KMS-11 (cell line): ENCODE results near the gene UNK.
A peak's percentile ranks its signal among the peaks of the same experiment; 100 is the strongest.

Experiments
- H2AFZ ChIP-seq: fragments of 200-600 bp; sonication (generic); 2 replicates; pipeline ENCODE4 v1.6.1; 2016; ENCODE audit warnings: antibody characterized with exemption, mixed run types, low read depth
- H3K27ac ChIP-seq: fragments of 200-600 bp; sonication (generic); 2 replicates; pipeline ENCODE4 v1.6.1; 2016; ENCODE audit warnings: mild to moderate bottlenecking, mixed run types
- H3K27me3 ChIP-seq: fragments of 200-600 bp; sonication (generic); 2 replicates; pipeline ENCODE4 v1.6.1; 2017; ENCODE audit warnings: mild to moderate bottlenecking, low read depth, mixed run types, moderate library complexity; ENCODE audit not compliant: insufficient read depth
- H3K36me3 ChIP-seq: fragments of 200-600 bp; sonication (generic); 2 replicates; pipeline ENCODE4 v1.6.1; 2017; ENCODE audit warnings: mild to moderate bottlenecking, mixed run types; ENCODE audit not compliant: insufficient read depth
- H3K4me1 ChIP-seq: fragments of 200-600 bp; sonication (generic); 2 replicates; pipeline ENCODE4 v1.6.1; 2016; ENCODE audit warnings: mild to moderate bottlenecking, low read depth, mixed run types; ENCODE audit not compliant: poor library complexity, severe bottlenecking
- H3K4me2 ChIP-seq: fragments of 200-600 bp; sonication (generic); 2 replicates; pipeline ENCODE4 v1.7.0; 2016; ENCODE audit warnings: mild to moderate bottlenecking, mixed run types
- H3K4me3 ChIP-seq: fragments of 200-600 bp; sonication (generic); IDR thresholded peaks from 2 replicates; pipeline ENCODE4 v1.6.1; 2017; ENCODE audit warnings: low read depth, low read length, mixed read lengths; ENCODE audit not compliant: insufficient read depth
- H3K79me2 ChIP-seq: fragments of 200-600 bp; sonication (generic); 2 replicates; pipeline ENCODE4 v1.6.1; 2016; ENCODE audit warnings: low read depth, mixed run types; ENCODE audit not compliant: insufficient read depth
- H3K9ac ChIP-seq: fragments of 200-600 bp; sonication (generic); 2 replicates; pipeline ENCODE4 v1.6.1; 2016; ENCODE audit warnings: mild to moderate bottlenecking, mixed run types
- H4K20me1 ChIP-seq: fragments of 200-600 bp; sonication (generic); 2 replicates; pipeline ENCODE4 v1.6.1; 2016; ENCODE audit warnings: mild to moderate bottlenecking, mixed run types; ENCODE audit not compliant: insufficient read depth
- TF ChIP-seq, protein P1 (sequence below): fragments of 200-600 bp; sonication (generic); conservative IDR thresholded peaks from 2 replicates; pipeline ENCODE4 v1.6.1; 2017; ENCODE audit warnings: low read depth, mild to moderate bottlenecking, antibody characterized with exemption, low read length, moderate library complexity, mixed read lengths

The UNK gene

DNA sequence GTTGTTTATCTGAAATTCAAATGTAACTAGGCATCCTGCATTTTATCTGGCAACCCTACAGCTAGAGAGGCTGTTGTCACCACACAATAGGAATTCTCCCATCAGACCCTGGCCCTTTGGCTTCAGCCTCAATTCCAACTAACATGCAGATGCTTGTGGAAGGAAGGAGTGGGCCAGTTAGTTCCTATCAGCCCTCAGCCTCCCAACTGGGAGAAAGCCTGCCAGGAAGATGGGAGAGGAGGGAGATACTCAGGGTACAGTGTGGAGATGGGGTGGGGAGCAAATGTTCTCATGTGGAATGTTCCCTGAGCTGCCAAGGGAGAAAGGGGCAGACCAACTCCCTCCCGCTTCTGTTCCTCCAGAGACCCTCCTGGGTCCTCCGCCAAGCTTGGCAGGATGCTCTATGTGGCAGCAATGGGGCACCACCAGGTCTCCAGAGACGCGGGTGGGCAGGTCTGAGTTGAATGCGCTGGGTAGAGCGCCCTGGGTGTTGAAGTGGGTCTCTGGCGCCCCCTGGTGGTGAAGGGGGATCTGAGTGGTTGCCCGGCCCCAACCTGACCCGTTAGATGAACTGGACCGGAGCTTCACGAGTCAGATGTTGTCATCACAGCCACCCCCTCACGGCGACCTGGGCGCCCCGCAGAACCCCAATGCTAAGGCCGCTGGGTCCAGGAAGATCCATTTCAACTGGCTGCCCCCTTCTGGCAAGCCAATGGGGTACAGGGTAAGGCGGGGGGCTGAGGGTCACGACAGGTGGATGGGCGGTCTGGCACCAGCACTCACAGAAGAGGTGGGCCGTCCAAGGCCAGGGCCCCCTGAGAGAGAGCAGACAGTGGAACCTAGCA, 34.8 kb upstream of the UNK start:
- H4K20me1 ChIP-seq: no peaks in the 10 kb centered on the region
- peaks cover 22% of the 10 kb centered on the region for H3K4me1 ChIP-seq
- no peak overlapping the region for H3K4me3 ChIP-seq
- H2AFZ ChIP-seq: peak overlapping the region; percentile 82
- no peak overlapping the region for H3K27ac ChIP-seq
- TF ChIP-seq, protein P1, sequence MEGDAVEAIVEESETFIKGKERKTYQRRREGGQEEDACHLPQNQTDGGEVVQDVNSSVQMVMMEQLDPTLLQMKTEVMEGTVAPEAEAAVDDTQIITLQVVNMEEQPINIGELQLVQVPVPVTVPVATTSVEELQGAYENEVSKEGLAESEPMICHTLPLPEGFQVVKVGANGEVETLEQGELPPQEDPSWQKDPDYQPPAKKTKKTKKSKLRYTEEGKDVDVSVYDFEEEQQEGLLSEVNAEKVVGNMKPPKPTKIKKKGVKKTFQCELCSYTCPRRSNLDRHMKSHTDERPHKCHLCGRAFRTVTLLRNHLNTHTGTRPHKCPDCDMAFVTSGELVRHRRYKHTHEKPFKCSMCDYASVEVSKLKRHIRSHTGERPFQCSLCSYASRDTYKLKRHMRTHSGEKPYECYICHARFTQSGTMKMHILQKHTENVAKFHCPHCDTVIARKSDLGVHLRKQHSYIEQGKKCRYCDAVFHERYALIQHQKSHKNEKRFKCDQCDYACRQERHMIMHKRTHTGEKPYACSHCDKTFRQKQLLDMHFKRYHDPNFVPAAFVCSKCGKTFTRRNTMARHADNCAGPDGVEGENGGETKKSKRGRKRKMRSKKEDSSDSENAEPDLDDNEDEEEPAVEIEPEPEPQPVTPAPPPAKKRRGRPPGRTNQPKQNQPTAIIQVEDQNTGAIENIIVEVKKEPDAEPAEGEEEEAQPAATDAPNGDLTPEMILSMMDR: peak; percentile 97
- H3K4me2 ChIP-seq: peak overlapping the region; percentile 83
- no peak overlapping the region for H3K9ac ChIP-seq
- H3K27me3 ChIP-seq: peaks cover 11% of the 10 kb centered on the region
- H3K36me3 ChIP-seq: no peaks in the 10 kb centered on the region
- H3K79me2 ChIP-seq: no peaks in the 10 kb centered on the region

DNA sequence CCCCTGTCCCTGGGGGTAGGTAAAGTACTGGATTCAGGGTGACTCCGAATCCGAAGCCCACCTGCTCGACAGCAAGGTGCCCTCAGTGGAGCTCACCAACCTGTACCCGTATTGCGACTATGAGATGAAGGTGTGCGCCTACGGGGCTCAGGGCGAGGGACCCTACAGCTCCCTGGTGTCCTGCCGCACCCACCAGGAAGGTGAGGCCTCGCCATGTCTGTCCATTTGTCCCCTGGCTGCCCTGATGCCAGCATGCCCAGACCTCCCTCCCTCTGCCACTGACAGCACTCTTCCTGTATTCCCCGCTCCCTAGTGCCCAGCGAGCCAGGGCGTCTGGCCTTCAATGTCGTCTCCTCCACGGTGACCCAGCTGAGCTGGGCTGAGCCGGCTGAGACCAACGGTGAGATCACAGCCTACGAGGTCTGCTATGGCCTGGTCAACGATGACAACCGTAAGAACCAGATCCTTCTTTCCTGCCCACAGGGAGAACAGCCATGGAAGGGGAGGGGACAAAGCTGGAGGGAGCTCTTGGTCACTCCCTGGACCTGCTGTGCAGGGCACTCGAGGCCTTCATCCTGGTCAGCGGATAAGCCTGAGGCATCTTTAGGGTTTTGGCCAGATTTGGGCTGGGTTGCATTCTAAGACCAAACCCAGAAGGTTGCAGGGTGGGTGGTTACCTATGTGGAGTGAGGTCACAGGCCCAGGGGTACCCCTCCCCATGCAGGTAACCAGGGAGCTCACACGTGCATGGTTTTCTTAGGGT, 33.8 kb upstream of the UNK start:
- Histone ChIP-seq H3K79me2 (no peaks in the 10 kb centered on the region), H3K4me3 (no peak overlapping the region), H3K27me3 (peaks cover 11% of the 10 kb centered on the region), H3K4me1 (peaks cover 28% of the 10 kb centered on the region), H3K9ac (no peak overlapping the region), H3K36me3 (no peaks in the 10 kb centered on the region), H4K20me1 (no peaks in the 10 kb centered on the region), H2AFZ (no peak overlapping the region), H3K4me2 (no peak overlapping the region; the same call in 1 of the 2 replicates), H3K27ac (no peak overlapping the region)
- TF ChIP-seq, protein P1: no peak

DNA sequence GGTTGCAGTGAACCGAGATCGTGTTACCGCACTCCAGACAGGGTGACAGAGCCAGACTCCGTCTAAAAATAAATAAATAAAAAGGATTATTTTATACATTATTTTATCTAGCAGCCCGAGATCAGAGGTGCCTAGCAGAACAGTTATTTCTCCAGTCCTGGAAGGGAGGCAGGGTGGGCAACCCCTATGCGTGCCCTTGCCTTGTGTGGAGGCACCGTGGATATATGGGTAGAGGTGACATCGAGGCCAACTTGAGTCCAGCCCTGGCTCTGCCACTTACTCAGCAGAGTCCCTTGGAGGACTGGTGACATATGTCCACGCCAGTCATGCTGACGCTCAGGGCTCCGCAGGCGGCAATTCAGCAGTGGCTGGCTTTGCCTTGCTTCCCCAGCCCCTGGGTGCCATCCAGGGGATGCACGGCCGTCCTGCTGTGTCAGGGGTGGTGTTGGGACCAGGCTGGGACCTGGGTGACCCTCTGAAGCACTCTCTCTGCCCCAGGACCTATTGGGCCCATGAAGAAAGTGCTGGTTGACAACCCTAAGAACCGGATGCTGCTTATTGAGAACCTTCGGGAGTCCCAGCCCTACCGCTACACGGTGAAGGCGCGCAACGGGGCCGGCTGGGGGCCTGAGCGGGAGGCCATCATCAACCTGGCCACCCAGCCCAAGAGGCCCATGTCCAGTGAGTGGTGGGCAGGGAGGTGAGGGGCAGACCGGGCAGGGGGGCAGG, 32.8 kb upstream of the UNK start:
- TF ChIP-seq, protein P1: no peak
- Histone ChIP-seq H3K4me1 (peaks cover 28% of the 10 kb centered on the region), H3K36me3 (no peaks in the 10 kb centered on the region), H3K4me2 (no peak overlapping the region), H4K20me1 (no peaks in the 10 kb centered on the region), H3K4me3 (no peak overlapping the region), H3K79me2 (no peaks in the 10 kb centered on the region), H3K27ac (no peak overlapping the region), H3K9ac (no peak overlapping the region), H2AFZ (no peak overlapping the region), H3K27me3 (peaks cover 11% of the 10 kb centered on the region)

DNA sequence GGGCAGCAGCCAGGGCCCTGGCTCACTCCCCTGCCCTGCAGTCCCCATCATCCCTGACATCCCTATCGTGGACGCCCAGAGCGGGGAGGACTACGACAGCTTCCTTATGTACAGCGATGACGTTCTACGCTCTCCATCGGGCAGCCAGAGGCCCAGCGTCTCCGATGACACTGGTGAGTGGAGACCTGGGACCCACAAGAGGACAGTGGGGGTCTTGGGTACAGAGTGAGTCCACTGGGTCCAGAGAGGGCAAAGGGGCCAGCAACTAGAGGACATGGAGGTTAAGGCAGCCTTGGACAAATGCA, 32.2 kb upstream of the UNK start:
- peaks cover 11% of the 10 kb centered on the region for H3K27me3 ChIP-seq
- H3K9ac ChIP-seq: no peak overlapping the region
- no peaks in the 10 kb centered on the region for H3K36me3 ChIP-seq
- H3K79me2 ChIP-seq: no peaks in the 10 kb centered on the region
- H3K4me3 ChIP-seq: no peak overlapping the region
- H3K4me2 ChIP-seq: no peak overlapping the region
- TF ChIP-seq, protein P1: no peak
- no peaks in the 10 kb centered on the region for H4K20me1 ChIP-seq
- H3K27ac ChIP-seq: no peak overlapping the region
- peaks cover 28% of the 10 kb centered on the region for H3K4me1 ChIP-seq
- H2AFZ ChIP-seq: no peak overlapping the region
